ENCODE measurements around the gene ANKRD39. TPM values are rescaled to one million over a fixed set of nuclear protein-coding genes. Genes with fewer than 3 reads are reported as not detected.
A peak's percentile ranks its signal among the peaks of the same experiment; 100 is the strongest.

The ANKRD39 gene
- total and polyA plus RNA-seq, 2 donors from 2014 or later = 10.8 to 19.2 TPM

DNA sequence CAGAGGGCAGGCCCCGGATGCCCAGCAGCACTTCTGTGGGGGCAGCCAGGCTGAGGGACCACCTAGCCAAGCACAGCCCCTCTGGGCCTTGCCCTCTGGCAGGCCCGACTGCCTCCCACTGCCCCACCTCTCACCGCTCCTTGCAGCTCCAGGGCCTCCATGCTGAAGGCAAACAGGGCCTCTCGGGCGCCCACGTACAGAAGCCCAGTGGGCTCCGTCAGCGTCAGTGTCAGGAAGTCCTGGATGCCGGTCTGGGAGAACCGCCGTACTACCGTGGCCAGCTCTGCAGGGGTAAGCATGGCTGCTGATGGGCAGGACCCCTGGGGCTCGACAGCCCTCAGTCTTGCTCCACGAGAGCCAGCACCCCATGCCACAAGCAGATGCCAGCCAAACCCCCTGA lies 8.3 kb upstream of the ANKRD39 start:
- Histone ChIP-seq H3K4me3 (ENCODE audit: low read length in 3 of 3) (no peak overlapping the region), H3K9ac (ENCODE audit: low read length in 3 of 3) (no peak overlapping the region)
- intact Hi-C loops (cut with DNase I) = no loop called here

DNA sequence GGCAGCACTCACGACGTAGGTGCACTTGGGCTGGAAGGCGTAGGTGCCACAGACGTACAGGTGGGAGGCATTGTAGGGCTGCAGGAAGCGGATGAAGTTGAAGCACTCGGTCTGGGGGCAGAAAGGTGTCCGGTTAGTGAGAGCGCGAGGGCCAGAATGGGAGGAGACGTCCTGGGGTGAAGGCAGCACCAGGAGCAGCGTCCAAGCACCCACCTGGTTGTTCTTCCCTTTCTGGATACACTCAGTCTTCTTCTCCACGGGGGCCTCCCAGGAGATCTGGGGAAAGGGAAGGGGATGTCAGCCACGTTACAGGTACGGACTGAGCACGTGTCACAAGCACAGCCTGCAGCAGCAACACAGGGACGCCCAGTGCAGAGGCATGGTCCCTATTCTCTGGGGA lies 7.8 kb upstream of the ANKRD39 start:
- H3K4me1 ChIP-seq (ENCODE audit: control insufficient read depth in 2 of 3, insufficient read depth in 2 of 3, low read depth in 1 of 3, low read length in 3 of 3) = peaks cover 0 to 14% (median 0%) of the 10 kb centered on the region in 3 donors
- DNase-seq (no peak), FAIRE-seq (no peak)
- H3K9me3 ChIP-seq (ENCODE audit: control insufficient read depth in 2 of 3, insufficient read depth in 1 of 3, low read length in 3 of 3) = no peaks in the 10 kb centered on the region
- peaks cover 8 to 22% (median 18%) of the 10 kb centered on the region in 3 donors for H3K36me3 ChIP-seq (ENCODE audit: control insufficient read depth in 2 of 3, insufficient read depth in 3 of 3, low read length in 3 of 3)
- TF ChIP-seq, protein P1, sequence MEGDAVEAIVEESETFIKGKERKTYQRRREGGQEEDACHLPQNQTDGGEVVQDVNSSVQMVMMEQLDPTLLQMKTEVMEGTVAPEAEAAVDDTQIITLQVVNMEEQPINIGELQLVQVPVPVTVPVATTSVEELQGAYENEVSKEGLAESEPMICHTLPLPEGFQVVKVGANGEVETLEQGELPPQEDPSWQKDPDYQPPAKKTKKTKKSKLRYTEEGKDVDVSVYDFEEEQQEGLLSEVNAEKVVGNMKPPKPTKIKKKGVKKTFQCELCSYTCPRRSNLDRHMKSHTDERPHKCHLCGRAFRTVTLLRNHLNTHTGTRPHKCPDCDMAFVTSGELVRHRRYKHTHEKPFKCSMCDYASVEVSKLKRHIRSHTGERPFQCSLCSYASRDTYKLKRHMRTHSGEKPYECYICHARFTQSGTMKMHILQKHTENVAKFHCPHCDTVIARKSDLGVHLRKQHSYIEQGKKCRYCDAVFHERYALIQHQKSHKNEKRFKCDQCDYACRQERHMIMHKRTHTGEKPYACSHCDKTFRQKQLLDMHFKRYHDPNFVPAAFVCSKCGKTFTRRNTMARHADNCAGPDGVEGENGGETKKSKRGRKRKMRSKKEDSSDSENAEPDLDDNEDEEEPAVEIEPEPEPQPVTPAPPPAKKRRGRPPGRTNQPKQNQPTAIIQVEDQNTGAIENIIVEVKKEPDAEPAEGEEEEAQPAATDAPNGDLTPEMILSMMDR (IDR thresholded peaks at IDR 0.05; ENCODE audit: borderline replicate concordance, extremely low read depth, insufficient read depth) = no peak
- H3K4me3 ChIP-seq (ENCODE audit: low read length in 3 of 3) = no peak overlapping the region
- H3K9ac ChIP-seq (ENCODE audit: low read length in 3 of 3) = no peak overlapping the region
- no peak overlapping the region for H3K27ac ChIP-seq (ENCODE audit: low read depth in 2 of 2, low read length in 2 of 2)
- intact Hi-C loops (cut with DNase I) = no loop called here
- H3K27me3 ChIP-seq (ENCODE audit: control insufficient read depth, insufficient read depth, low read length) = no peaks in the 10 kb centered on the region

More for the DNA sequence above, 8.3 kb upstream of the ANKRD39 start:
- no peaks in the 10 kb centered on the region for H3K9me3 ChIP-seq (ENCODE audit: control insufficient read depth in 2 of 3, insufficient read depth in 1 of 3, low read length in 3 of 3)
- H3K27ac ChIP-seq (ENCODE audit: low read depth in 2 of 2, low read length in 2 of 2) = no peak overlapping the region
- peaks cover 8 to 22% (median 18%) of the 10 kb centered on the region in 3 donors for H3K36me3 ChIP-seq (ENCODE audit: control insufficient read depth in 2 of 3, insufficient read depth in 3 of 3, low read length in 3 of 3)
- H3K4me1 ChIP-seq (ENCODE audit: control insufficient read depth in 2 of 3, insufficient read depth in 2 of 3, low read depth in 1 of 3, low read length in 3 of 3) = peaks cover 0 to 14% (median 0%) of the 10 kb centered on the region in 3 donors
- FAIRE-seq (no peak), DNase-seq (no peak)
- TF ChIP-seq, protein P1 (IDR thresholded peaks at IDR 0.05; ENCODE audit: borderline replicate concordance, extremely low read depth, insufficient read depth) = no peak
- H3K27me3 ChIP-seq (ENCODE audit: control insufficient read depth, insufficient read depth, low read length) = no peaks in the 10 kb centered on the region

DNA sequence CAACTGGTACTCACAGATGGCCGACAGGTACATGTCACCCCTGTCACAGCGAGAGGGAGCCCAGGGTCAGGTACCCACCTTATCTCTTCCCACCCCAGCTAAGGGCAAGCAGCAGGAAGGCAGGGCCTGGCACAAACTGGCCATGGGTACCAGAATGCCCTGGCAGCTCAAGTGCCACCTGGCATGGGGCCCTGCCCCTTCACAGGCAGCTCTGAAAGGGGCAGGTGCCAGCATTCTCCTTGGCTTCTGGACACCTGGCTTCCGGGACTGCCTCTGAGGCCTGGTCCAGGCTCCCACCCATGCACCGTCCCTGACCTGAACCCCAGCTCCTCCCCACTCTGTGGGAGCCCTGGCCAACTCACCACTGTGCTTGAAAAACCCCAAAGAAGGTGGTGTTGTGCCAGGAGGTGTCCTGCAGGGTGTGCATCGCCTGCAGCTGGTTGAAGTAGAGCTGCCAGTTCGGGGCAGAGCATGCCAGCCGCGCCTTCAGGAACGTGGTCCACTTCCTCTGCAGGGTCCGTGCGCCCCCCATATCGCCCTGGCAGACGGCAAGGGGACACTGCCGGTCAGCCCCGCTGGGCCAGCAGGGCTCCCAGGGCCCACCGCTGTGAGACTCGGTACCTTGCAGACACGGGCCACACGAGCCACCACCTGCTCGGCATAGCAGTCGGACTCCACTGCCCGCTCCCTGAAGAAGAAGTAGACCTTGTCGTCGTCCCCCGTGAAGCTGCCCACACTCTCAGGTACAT lies 6.7 kb upstream of the ANKRD39 start:
- H3K4me1 ChIP-seq (ENCODE audit: control insufficient read depth in 2 of 3, insufficient read depth in 2 of 3, low read depth in 1 of 3, low read length in 3 of 3) = peaks cover 0 to 19% (median 0%) of the 10 kb centered on the region in 3 donors
- FAIRE-seq = no peak
- H3K36me3 ChIP-seq (ENCODE audit: control insufficient read depth in 2 of 3, insufficient read depth in 3 of 3, low read length in 3 of 3) = peaks cover 8 to 22% (median 18%) of the 10 kb centered on the region in 3 donors
- H3K4me3 ChIP-seq (ENCODE audit: low read length in 3 of 3) = no peak overlapping the region
- H3K9me3 ChIP-seq (ENCODE audit: control insufficient read depth in 2 of 3, insufficient read depth in 1 of 3, low read length in 3 of 3) = no peaks in the 10 kb centered on the region
- TF ChIP-seq, protein P1 (IDR thresholded peaks at IDR 0.05; ENCODE audit: borderline replicate concordance, extremely low read depth, insufficient read depth) = no peak
- H3K27me3 ChIP-seq (ENCODE audit: control insufficient read depth, insufficient read depth, low read length) = no peaks in the 10 kb centered on the region
- peak in 1 of 5 donors; percentile 77 for DNase-seq
- H3K9ac ChIP-seq (ENCODE audit: low read length in 3 of 3) = no peak overlapping the region
- H3K27ac ChIP-seq (ENCODE audit: low read depth in 2 of 2, low read length in 2 of 2) = no peak overlapping the region
- intact Hi-C loops (cut with DNase I) = loop anchor here (5.0 kb wide), 1 partner anchor 93 kb away; no protein-coding TSS in a partner anchor

Measured in kidney (tissue), 14 donors.